Activated T-cell treated with anti-CD3 and anti-CD28 coated beads, Interleukin-2, amount 50 U/mL, for 4 hours (primary cell): ENCODE data around the gene PGBD4. TPM values are rescaled to one million over a fixed set of nuclear protein-coding genes. Genes with fewer than 3 reads are reported as not detected.
A peak's percentile ranks its signal among the peaks of the same experiment; 100 is the strongest.

Source experiments
- ATAC-seq, 2 donors: fragments of 200-7000 bp; cut with Tn5 transposase; one replicate each; pipeline ENCODE4 v1.10.0; 2021
- DNase-seq: peaks from one replicate; pipeline ENCODE4 v3.0.0-alpha.2; 2020
- H3K27me3 Mint-ChIP-seq: one replicate; pipeline ENCODE4 v1.8.0; 2021; ENCODE audit warnings: low read depth, mixed read lengths
- H3K36me3 Mint-ChIP-seq: one replicate; pipeline ENCODE4 v1.8.0; 2022; ENCODE audit warnings: mixed read lengths; ENCODE audit not compliant: insufficient read depth
- H3K4me1 Mint-ChIP-seq: one replicate; pipeline ENCODE4 v1.8.0; 2021; ENCODE audit warnings: low read depth, mixed read lengths
- H3K4me3 Mint-ChIP-seq: one replicate; pipeline ENCODE4 v1.8.0; 2021; ENCODE audit warnings: mild to moderate bottlenecking, moderate library complexity, mixed read lengths
- H3K9me3 Mint-ChIP-seq: one replicate; pipeline ENCODE4 v1.8.0; 2021; ENCODE audit warnings: mixed read lengths
- total RNA-seq, 3 donors: library from RNA; stranded (reverse); gene quantifications; one replicate each; pipeline ENCODE4 v1.2.1, GENCODE V29; 2021

The PGBD4 gene
- total RNA-seq: 1 to 10 TPM; 1.8 to 2.4 (median 2.2) TPM

DNA sequence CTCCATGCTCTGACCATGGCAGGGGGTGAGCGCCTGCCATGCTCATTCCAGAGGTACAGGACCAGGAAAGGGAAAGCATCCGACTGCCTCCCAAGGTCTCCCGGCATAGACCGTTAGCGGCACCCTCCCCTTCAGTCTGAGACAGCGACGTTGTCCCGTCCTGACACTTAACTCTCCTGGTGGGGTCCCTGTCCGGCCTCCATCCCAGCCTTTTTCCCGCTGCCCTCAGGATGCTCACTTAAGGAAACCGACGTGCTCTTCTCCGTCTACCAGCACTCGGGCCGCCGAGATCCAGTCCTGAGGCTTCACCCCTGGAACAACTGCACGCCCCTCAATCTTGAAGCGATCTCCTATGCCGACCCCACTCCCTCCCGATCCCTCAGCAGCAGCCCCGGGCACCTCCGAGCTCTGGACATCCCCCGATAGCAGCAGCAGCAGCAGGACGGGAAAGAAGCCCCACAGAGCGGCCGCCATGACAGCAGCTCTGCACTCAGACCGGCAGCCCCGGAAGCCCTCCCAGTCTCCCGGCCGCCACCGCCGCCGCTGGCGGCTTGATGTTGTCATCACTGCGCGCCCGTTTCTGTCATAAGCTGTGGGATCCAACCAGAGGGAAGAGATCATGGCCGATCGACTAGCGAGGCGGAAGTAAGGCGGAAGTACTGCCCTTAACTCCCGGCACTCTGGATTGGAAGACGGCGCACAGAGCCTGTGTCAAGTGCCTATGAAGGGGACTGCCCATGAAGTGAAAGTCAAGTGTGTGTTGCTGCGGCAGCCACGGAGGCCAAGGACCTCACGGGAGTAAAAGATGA, at the start of gene PGBD4, which contains the start of gene EMC7:
Gene PGBD4, plus strand, starts transcription at position 718 of the 809 bp plus-strand sequence. CDS start 449 bp downstream, outside the sequence.
Gene EMC7, minus strand, starts transcription at position 497 of the 809 bp plus-strand sequence. Its CDS starts 23 bp downstream, at position 474.
- ATAC-seq: peak; percentile 99
- Mint-ChIP-seq H3K4me3 (peak within 1 kb of the TSS; percentile 100), H3K36me3 (peaks cover 17% of the 10 kb centered on the region), H3K4me1 (peaks cover 37% of the 10 kb centered on the region), H3K9me3 (peaks cover 4% of the 10 kb centered on the region), H3K27me3 (no peaks in the 10 kb centered on the region)
- peak; percentile 99 for DNase-seq

DNA sequence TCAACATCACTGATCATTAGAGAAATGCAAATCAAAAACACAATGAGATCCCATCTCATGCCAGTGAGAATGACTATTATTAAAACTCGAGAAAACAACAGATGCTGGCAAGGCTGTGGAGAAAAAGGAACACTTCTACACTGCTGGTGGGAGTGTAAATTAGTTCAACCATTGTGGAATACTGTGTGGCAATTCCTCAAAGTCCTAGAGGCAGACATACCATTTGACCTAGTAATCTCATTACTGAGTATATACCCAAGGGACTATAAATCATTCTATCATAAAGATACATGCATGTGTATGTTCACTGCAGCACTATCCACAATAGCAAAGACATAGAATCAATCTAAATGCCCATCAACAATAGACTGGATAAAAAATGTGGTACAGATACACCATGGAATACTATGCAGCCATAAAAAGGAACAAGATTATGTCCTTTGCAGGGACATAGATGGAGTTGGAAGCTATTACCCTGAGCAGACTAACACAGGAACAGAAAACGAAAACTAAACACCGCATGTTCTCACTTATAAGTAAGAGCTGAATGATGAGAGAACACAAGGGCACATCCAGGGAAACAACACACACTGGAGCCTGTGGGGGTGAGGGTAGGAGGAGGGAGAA, 47.7 kb upstream of the PGBD4 start:
- Mint-ChIP-seq H3K9me3 (peaks cover 20% of the 10 kb centered on the region), H3K4me1 (no peaks in the 10 kb centered on the region), H3K36me3 (peaks cover 15% of the 10 kb centered on the region), H3K4me3 (no peak overlapping the region), H3K27me3 (no peaks in the 10 kb centered on the region)
- ATAC-seq (no peak), DNase-seq (no peak)

DNA sequence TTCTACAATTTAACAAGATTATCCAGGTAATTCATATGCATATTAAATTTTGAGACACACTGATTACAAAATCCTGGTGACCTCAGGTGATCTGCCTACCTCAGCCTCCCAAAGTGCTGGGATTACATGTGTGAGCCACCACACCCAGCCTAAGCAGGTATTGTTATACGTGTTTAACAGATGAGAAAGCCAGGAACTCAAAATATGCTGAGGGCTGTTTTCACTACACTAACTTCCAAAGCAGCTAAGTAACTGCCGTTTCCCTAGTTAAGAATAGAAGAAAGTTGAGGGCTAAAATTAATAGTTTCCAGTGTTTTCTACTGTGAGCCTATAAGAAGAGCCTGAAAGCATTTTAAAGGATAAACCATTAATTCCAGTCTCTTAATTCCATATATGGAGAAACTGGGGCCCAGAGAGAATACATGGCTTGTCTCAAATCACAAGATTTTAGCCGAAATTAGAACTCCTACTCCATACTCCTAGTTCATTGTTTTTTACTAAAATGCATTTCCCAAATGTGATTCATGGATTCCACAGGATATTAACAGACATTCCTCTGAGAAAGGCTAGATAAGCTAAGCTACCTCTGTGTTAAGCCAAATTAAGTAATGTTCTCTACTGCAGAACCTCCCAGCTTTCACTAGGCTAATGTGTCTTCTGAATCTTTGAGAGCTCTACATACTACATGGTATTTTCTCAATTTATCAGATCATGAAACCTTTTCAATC, 45.9 kb upstream of the PGBD4 start:
- H3K27me3 Mint-ChIP-seq: no peaks in the 10 kb centered on the region
- no peak for DNase-seq
- H3K9me3 Mint-ChIP-seq: peaks cover 7% of the 10 kb centered on the region
- ATAC-seq: no peak
- peaks cover 9% of the 10 kb centered on the region for H3K36me3 Mint-ChIP-seq
- H3K4me1 Mint-ChIP-seq: no peaks in the 10 kb centered on the region
- no peak overlapping the region for H3K4me3 Mint-ChIP-seq

DNA sequence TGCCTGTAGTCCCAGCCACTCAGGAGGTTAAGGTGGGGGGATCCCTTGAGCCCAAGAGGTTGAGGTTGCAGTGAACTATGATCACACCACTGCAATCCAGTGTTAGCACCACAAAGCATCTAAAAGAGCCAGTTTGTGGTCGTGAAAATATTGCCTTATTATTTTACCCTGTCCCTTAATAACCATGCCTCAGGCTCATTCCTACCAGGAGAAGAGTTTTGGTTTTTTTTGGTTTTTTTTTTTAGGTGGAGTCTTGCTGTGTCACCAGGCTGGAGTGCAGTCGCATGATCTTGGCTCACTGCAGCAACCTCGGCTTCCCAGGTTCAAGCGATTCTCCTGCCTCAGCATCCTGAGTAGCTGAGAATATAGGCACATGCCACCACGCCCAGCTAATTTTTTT, 45.0 kb upstream of the PGBD4 start:
- Mint-ChIP-seq H3K27me3 (no peaks in the 10 kb centered on the region), H3K9me3 (no peaks in the 10 kb centered on the region), H3K36me3 (peaks cover 3% of the 10 kb centered on the region), H3K4me3 (no peak overlapping the region), H3K4me1 (peaks cover under 1% of the 10 kb centered on the region)
- no peak for ATAC-seq
- DNase-seq: no peak

DNA sequence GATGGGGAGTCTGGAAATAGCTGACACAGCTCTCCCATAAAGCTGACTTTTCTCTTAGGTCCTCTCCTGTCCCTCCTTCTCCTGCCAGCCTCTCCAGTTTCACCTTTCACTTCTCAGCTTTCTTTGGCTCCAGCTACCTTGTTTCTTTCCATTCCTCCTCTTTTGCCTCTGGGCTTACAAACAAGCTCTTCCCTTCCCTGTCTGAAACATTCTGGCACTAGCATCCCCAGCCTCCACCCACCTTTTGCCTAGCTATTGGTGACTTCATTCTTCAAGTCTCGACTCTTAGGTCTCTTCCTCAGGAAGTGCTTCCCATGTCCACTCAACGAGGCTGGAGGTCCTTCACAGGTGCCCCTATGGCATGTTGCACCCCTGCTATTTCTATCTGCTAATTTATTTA, 42.4 kb upstream of the PGBD4 start:
- H3K9me3 Mint-ChIP-seq: no peaks in the 10 kb centered on the region
- no peaks in the 10 kb centered on the region for H3K36me3 Mint-ChIP-seq

DNA sequence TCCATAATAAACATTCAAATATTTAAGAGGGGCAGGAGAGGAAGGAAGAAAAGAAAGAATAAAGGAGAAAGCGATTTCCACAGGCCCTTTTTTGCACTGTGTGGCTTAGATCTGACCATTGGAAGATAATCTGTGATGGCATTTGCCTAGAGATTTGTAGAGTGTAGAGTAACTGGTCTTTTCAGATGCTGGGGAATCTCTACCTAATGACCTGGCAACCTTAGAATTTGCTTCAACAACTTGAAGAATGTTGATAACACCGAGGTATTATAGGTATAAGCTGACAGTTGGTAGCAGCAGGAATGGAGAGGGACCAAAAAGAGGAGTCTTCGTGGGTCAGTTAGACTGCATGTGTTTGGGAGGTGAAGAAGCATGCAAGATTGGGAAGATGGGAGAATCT, 41.9 kb upstream of the PGBD4 start:
- peaks cover 3% of the 10 kb centered on the region for H3K4me1 Mint-ChIP-seq
- no peak for ATAC-seq

More for the DNA sequence above, 42.4 kb upstream of the PGBD4 start:
- Mint-ChIP-seq H3K4me1 (peaks cover 3% of the 10 kb centered on the region), H3K27me3 (no peaks in the 10 kb centered on the region), H3K4me3 (no peak overlapping the region)
- no peak for ATAC-seq
- no peak for DNase-seq

DNA sequence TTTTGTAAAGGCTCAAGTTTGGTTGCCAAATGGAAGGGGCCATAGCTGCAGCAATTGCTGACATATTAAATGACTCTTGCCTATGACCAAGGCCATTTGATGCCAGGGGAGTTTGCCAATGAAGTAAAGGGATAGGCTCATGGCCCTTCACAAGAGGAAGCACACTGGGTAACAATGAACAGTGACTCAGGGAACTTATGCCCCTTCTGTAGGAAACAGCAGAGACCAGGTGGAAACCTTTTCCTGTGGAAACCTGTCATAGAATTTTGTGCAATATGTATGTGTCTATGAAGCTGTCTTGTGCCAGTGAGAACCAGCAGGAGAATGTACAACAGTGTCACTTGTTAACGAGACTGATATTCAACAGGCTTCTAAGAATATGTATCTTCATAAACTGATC, 37.4 kb upstream of the PGBD4 start:
- H3K36me3 Mint-ChIP-seq: no peaks in the 10 kb centered on the region
- no peak for ATAC-seq
- no peak overlapping the region for H3K4me3 Mint-ChIP-seq

More for the DNA sequence above, 41.9 kb upstream of the PGBD4 start:
- DNase-seq: no peak
- Mint-ChIP-seq H3K36me3 (no peaks in the 10 kb centered on the region), H3K9me3 (no peaks in the 10 kb centered on the region), H3K4me3 (no peak overlapping the region), H3K27me3 (no peaks in the 10 kb centered on the region)

DNA sequence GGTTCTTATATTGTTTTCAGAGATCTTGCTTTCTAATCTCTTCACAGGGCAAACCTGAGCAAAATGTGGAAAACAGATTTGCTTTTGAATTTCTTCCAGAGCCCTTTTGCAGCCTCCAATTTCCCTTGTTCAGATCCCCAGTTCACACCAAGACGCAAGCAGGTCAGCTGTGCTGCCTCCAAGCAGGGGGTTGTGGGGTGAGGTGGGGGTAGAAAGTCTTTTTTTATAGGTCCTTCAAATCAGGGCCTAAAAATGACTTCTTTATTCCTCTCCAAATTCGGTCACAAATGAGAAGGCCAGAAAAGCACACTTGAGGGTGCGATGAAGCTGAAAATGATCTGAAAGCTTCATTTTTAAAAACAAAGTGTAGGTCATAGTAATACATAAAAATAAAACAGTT, 36.6 kb upstream of the PGBD4 start:
- H3K9me3 Mint-ChIP-seq: no peaks in the 10 kb centered on the region
- H3K4me3 Mint-ChIP-seq: no peak overlapping the region
- no peak for ATAC-seq
- DNase-seq: no peak
- H3K36me3 Mint-ChIP-seq: no peaks in the 10 kb centered on the region
- no peaks in the 10 kb centered on the region for H3K27me3 Mint-ChIP-seq
- H3K4me1 Mint-ChIP-seq: peaks cover 3% of the 10 kb centered on the region

More for the DNA sequence above, 37.4 kb upstream of the PGBD4 start:
- Mint-ChIP-seq H3K27me3 (no peaks in the 10 kb centered on the region), H3K4me1 (peaks cover 3% of the 10 kb centered on the region), H3K9me3 (no peaks in the 10 kb centered on the region)
- no peak for DNase-seq

DNA sequence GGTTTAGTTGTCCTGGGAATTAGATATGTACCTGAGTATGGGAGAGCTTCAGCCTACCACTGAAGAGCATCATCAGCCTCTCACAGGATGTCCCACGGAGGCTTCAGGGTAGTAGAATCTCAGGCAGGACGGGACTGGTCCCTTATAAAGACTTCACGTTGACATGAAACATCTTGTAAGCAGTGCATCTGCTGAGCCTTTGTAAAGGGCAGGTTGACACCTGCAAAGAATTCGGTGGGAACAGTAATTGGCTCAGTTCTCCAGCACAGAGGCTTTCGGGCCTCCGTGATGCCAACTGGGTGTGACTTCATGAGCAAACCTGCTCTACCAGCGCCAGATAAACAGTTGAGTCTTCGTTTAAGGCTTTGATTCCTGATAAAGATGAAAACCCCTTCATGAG, 35.9 kb upstream of the PGBD4 start:
- ATAC-seq (no peak), DNase-seq (no peak)
- Mint-ChIP-seq H3K27me3 (no peaks in the 10 kb centered on the region), H3K9me3 (no peaks in the 10 kb centered on the region), H3K36me3 (no peaks in the 10 kb centered on the region), H3K4me3 (no peak overlapping the region), H3K4me1 (peaks cover 3% of the 10 kb centered on the region)

DNA sequence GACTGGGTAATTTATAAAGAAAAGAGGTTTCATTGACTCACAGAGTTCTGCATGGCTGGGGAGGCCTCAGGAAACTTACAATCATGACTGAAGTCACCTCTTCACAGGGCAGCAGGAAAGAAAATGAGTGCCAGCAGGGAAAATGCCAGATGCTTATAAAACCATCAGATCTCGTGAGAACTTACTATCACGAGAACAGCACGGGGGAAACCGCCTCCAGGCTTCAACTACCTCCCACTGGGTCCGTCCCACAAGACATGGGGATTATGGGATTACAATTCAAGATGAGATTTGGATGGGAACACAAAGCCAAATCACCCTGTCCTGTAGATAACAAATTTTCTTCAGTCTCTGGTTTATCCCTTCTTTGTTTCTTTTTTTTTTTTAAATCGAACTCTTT, 31.9 kb upstream of the PGBD4 start:
- no peak overlapping the region for H3K4me3 Mint-ChIP-seq
- DNase-seq (no peak), ATAC-seq (no peak)
- H3K36me3 Mint-ChIP-seq: no peaks in the 10 kb centered on the region
- no peaks in the 10 kb centered on the region for H3K27me3 Mint-ChIP-seq
- H3K4me1 Mint-ChIP-seq: no peaks in the 10 kb centered on the region
- no peaks in the 10 kb centered on the region for H3K9me3 Mint-ChIP-seq

DNA sequence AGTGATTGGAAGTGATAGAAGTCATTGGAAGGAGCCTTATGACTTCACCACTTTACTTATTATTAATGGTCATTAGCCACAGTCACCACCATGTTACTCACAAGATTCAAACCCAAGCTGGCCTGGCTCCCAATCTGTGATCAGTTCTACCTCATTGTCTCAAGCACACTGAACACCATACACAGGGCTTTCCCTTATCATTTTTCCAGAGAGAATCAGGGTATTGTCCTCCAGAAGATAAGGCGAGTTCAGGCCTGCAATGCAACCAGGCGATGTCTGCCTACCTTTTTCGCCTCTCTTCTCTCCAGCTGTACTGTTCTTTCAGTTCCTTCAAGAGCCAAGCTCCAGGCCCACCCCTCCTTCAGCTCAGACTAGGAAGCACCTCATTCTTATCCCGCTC, 25.1 kb upstream of the PGBD4 start:
- peaks cover 10% of the 10 kb centered on the region for H3K36me3 Mint-ChIP-seq
- ATAC-seq: no peak
- no peak overlapping the region for H3K4me3 Mint-ChIP-seq
- no peaks in the 10 kb centered on the region for H3K9me3 Mint-ChIP-seq
- H3K4me1 Mint-ChIP-seq: no peaks in the 10 kb centered on the region
- no peak for DNase-seq
- H3K27me3 Mint-ChIP-seq: no peaks in the 10 kb centered on the region

DNA sequence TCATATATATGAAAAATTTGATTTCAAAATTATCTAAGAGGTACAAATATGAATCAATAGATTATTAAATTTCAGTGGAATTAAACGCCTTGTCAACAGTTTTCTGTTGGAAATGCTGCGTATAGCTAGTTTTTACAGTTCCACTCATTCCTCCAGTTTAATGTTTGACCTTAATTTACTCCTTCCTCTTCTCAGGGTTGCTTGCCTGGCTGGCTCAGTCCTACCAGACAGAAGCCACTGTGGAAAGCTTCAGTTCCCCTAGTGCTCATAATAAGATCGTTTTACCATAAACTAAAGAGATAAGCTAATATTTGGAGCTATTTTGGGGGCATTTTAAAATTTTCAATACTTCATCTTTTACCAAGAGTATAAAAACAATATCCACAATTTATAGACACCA, 23.0 kb upstream of the PGBD4 start:
- no peak overlapping the region for H3K4me3 Mint-ChIP-seq
- no peaks in the 10 kb centered on the region for H3K4me1 Mint-ChIP-seq
- H3K9me3 Mint-ChIP-seq: no peaks in the 10 kb centered on the region
- no peaks in the 10 kb centered on the region for H3K27me3 Mint-ChIP-seq
- ATAC-seq (no peak), DNase-seq (no peak)
- H3K36me3 Mint-ChIP-seq: peaks cover 17% of the 10 kb centered on the region

DNA sequence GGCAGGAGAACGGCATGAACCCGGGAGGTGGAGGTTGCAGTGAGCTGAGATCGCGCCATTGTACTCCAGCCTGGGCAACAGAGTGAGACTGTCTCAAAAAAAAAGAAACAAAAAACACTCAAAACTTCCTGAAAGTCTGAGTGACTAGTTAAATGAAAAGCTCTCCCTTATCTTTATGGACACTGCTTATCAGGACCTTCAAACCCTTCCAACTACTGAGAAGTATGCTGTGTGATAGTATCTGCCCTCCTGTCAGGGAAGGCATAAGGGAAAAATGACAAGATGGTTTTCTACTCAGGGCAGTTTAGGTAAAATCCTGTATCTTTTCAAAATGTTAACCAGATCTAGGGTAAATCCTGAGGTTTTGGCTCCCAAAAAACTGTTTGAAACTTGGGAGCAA, 22.0 kb upstream of the PGBD4 start:
- DNase-seq (no peak), ATAC-seq (no peak)
- Mint-ChIP-seq H3K4me1 (no peaks in the 10 kb centered on the region), H3K27me3 (no peaks in the 10 kb centered on the region), H3K4me3 (no peak overlapping the region), H3K9me3 (no peaks in the 10 kb centered on the region), H3K36me3 (peaks cover 21% of the 10 kb centered on the region)

DNA sequence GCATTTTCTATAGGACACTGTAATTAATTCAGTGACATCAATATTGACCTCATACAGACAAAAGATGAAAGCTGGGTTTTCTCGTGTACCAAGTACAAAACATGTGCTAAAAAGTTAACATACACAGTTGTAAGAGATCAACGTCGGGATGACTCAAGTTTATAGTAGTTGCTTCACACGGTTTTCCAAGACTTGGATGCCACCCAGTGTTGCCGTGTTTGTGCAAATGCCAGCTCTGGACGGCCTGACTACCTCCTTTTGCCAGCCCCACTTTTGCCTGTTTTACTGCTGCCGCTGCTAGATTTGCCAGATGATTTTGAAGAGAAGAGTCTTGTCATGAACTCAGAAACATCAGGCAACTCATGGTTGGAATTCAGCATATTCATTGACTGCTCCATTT, 17.8 kb upstream of the PGBD4 start:
- Mint-ChIP-seq H3K36me3 (peaks cover 26% of the 10 kb centered on the region), H3K9me3 (no peaks in the 10 kb centered on the region), H3K4me3 (no peak overlapping the region), H3K4me1 (no peaks in the 10 kb centered on the region), H3K27me3 (no peaks in the 10 kb centered on the region)
- ATAC-seq (no peak), DNase-seq (no peak)
